ENCODE results near the gene CXXC5.

CXXC5 gene

GRCh38 chr5:139647506-139648204 is 494 bp upstream of the CXXC5 start:
- Histone ChIP-seq H3K4me3 (ENCODE audit: low read depth, low read length) (peak overlapping the region; percentile 70), H3K27me3 (ENCODE audit: control insufficient read depth, insufficient read depth, low read length) (peaks cover 35% of the 10 kb centered on the region), H3K36me3 (ENCODE audit: control insufficient read depth, insufficient read depth, low read length) (no peaks in the 10 kb centered on the region), H3K9me3 (ENCODE audit: control insufficient read depth, insufficient read depth, low read length) (no peaks in the 10 kb centered on the region), H3K9ac (ENCODE audit: low read depth, low read length) (no peak overlapping the region), H3K4me1 (ENCODE audit: control insufficient read depth, insufficient read depth, low read length) (peaks cover 25% of the 10 kb centered on the region)

GRCh38 chr5:139649082-139649991 is 1.2 kb downstream of the CXXC5 start:
- no peaks in the 10 kb centered on the region for H3K36me3 ChIP-seq (ENCODE audit: control insufficient read depth, insufficient read depth, low read length)
- H3K27me3 ChIP-seq (ENCODE audit: control insufficient read depth, insufficient read depth, low read length), result peaks cover 32% of the 10 kb centered on the region
- H3K9me3 ChIP-seq (ENCODE audit: control insufficient read depth, insufficient read depth, low read length), result no peaks in the 10 kb centered on the region
- peak overlapping the region; percentile 47 for H3K9ac ChIP-seq (ENCODE audit: low read depth, low read length)
- H3K4me3 ChIP-seq (ENCODE audit: low read depth, low read length), result peak overlapping the region; percentile 75
- peaks cover 29% of the 10 kb centered on the region for H3K4me1 ChIP-seq (ENCODE audit: control insufficient read depth, insufficient read depth, low read length)

GRCh38 chr5:139650031-139650688 is 2.0 kb downstream of the CXXC5 start:
- peak overlapping the region; percentile 75 for H3K4me3 ChIP-seq (ENCODE audit: low read depth, low read length)
- H3K9me3 ChIP-seq (ENCODE audit: control insufficient read depth, insufficient read depth, low read length), result no peaks in the 10 kb centered on the region
- H3K36me3 ChIP-seq (ENCODE audit: control insufficient read depth, insufficient read depth, low read length), result no peaks in the 10 kb centered on the region
- peak overlapping the region; percentile 37 for H3K9ac ChIP-seq (ENCODE audit: low read depth, low read length)
- peaks cover 24% of the 10 kb centered on the region for H3K27me3 ChIP-seq (ENCODE audit: control insufficient read depth, insufficient read depth, low read length)
- peaks cover 32% of the 10 kb centered on the region for H3K4me1 ChIP-seq (ENCODE audit: control insufficient read depth, insufficient read depth, low read length)

- no peaks in the 10 kb centered on the region for H3K9me3 ChIP-seq (ENCODE audit: control insufficient read depth, insufficient read depth, low read length)
- peaks cover 19% of the 10 kb centered on the region for H3K27me3 ChIP-seq (ENCODE audit: control insufficient read depth, insufficient read depth, low read length)
- peak overlapping the region; percentile 37 for H3K9ac ChIP-seq (ENCODE audit: low read depth, low read length)
- no peaks in the 10 kb centered on the region for H3K36me3 ChIP-seq (ENCODE audit: control insufficient read depth, insufficient read depth, low read length)
- peak overlapping the region; percentile 75 for H3K4me3 ChIP-seq (ENCODE audit: low read depth, low read length)
- peaks cover 32% of the 10 kb centered on the region for H3K4me1 ChIP-seq (ENCODE audit: control insufficient read depth, insufficient read depth, low read length)
Observed at GRCh38 chr5:139650689-139651042, 2.5 kb downstream of the CXXC5 start.

- H3K27me3 ChIP-seq (ENCODE audit: control insufficient read depth, insufficient read depth, low read length), result peaks cover 13% of the 10 kb centered on the region
- H3K9ac ChIP-seq (ENCODE audit: low read depth, low read length), result peak overlapping the region; percentile 37
- no peaks in the 10 kb centered on the region for H3K9me3 ChIP-seq (ENCODE audit: control insufficient read depth, insufficient read depth, low read length)
- H3K4me3 ChIP-seq (ENCODE audit: low read depth, low read length), result peak overlapping the region; percentile 75
- H3K4me1 ChIP-seq (ENCODE audit: control insufficient read depth, insufficient read depth, low read length), result peaks cover 32% of the 10 kb centered on the region
- no peaks in the 10 kb centered on the region for H3K36me3 ChIP-seq (ENCODE audit: control insufficient read depth, insufficient read depth, low read length)
Observed at GRCh38 chr5:139651043-139651834, 3.1 kb downstream of the CXXC5 start.

- Histone ChIP-seq H3K36me3 (ENCODE audit: control insufficient read depth, insufficient read depth, low read length) (no peaks in the 10 kb centered on the region), H3K27me3 (ENCODE audit: control insufficient read depth, insufficient read depth, low read length) (peaks cover 4% of the 10 kb centered on the region), H3K4me1 (ENCODE audit: control insufficient read depth, insufficient read depth, low read length) (peaks cover 32% of the 10 kb centered on the region), H3K9me3 (ENCODE audit: control insufficient read depth, insufficient read depth, low read length) (no peaks in the 10 kb centered on the region), H3K9ac (ENCODE audit: low read depth, low read length) (no peak overlapping the region), H3K4me3 (ENCODE audit: low read depth, low read length) (peak overlapping the region; percentile 75)
Observed at GRCh38 chr5:139651853-139652787, 4.0 kb downstream of the CXXC5 start.

GRCh38 chr5:139652788-139653241 is 4.7 kb downstream of the CXXC5 start:
- H3K4me1 ChIP-seq (ENCODE audit: control insufficient read depth, insufficient read depth, low read length), result peaks cover 32% of the 10 kb centered on the region
- no peak overlapping the region for H3K9ac ChIP-seq (ENCODE audit: low read depth, low read length)
- no peaks in the 10 kb centered on the region for H3K36me3 ChIP-seq (ENCODE audit: control insufficient read depth, insufficient read depth, low read length)
- no peak overlapping the region for H3K4me3 ChIP-seq (ENCODE audit: low read depth, low read length)
- no peaks in the 10 kb centered on the region for H3K9me3 ChIP-seq (ENCODE audit: control insufficient read depth, insufficient read depth, low read length)
- no peaks in the 10 kb centered on the region for H3K27me3 ChIP-seq (ENCODE audit: control insufficient read depth, insufficient read depth, low read length)

GRCh38 chr5:139653616-139654015 is 5.5 kb downstream of the CXXC5 start:
- no peaks in the 10 kb centered on the region for H3K36me3 ChIP-seq (ENCODE audit: control insufficient read depth, insufficient read depth, low read length)
- peaks cover 33% of the 10 kb centered on the region for H3K4me1 ChIP-seq (ENCODE audit: control insufficient read depth, insufficient read depth, low read length)
- H3K4me3 ChIP-seq (ENCODE audit: low read depth, low read length), result peak overlapping the region; percentile 8
- no peaks in the 10 kb centered on the region for H3K27me3 ChIP-seq (ENCODE audit: control insufficient read depth, insufficient read depth, low read length)
- H3K9ac ChIP-seq (ENCODE audit: low read depth, low read length), result no peak overlapping the region
- H3K9me3 ChIP-seq (ENCODE audit: control insufficient read depth, insufficient read depth, low read length), result no peaks in the 10 kb centered on the region

GRCh38 chr5:139654464-139654863 is 6.3 kb downstream of the CXXC5 start:
- no peaks in the 10 kb centered on the region for H3K27me3 ChIP-seq (ENCODE audit: control insufficient read depth, insufficient read depth, low read length)
- no peaks in the 10 kb centered on the region for H3K9me3 ChIP-seq (ENCODE audit: control insufficient read depth, insufficient read depth, low read length)
- no peak overlapping the region for H3K4me3 ChIP-seq (ENCODE audit: low read depth, low read length)
- H3K4me1 ChIP-seq (ENCODE audit: control insufficient read depth, insufficient read depth, low read length), result peaks cover 39% of the 10 kb centered on the region
- H3K9ac ChIP-seq (ENCODE audit: low read depth, low read length), result no peak overlapping the region
- no peaks in the 10 kb centered on the region for H3K36me3 ChIP-seq (ENCODE audit: control insufficient read depth, insufficient read depth, low read length)

- Histone ChIP-seq H3K36me3 (ENCODE audit: control insufficient read depth, insufficient read depth, low read length) (no peaks in the 10 kb centered on the region), H3K9ac (ENCODE audit: low read depth, low read length) (no peak overlapping the region), H3K4me1 (ENCODE audit: control insufficient read depth, insufficient read depth, low read length) (peaks cover 40% of the 10 kb centered on the region), H3K27me3 (ENCODE audit: control insufficient read depth, insufficient read depth, low read length) (no peaks in the 10 kb centered on the region), H3K9me3 (ENCODE audit: control insufficient read depth, insufficient read depth, low read length) (no peaks in the 10 kb centered on the region), H3K4me3 (ENCODE audit: low read depth, low read length) (no peak overlapping the region)
Observed at GRCh38 chr5:139654871-139655491, 6.8 kb downstream of the CXXC5 start.
